Measurements from ENCODE around the gene JSRP1.

Gene JSRP1

GRCh38 chr19:2250766-2251105 is 5.5 kb downstream of the JSRP1 start:
- H3K27me3 ChIP-seq (ENCODE audit: control insufficient read depth, low read length): no peaks in the 10 kb centered on the region
- H3K27ac ChIP-seq (ENCODE audit: low read depth, low read length): no peak overlapping the region
- no peak overlapping the region for H3K4me2 ChIP-seq (ENCODE audit: low read length)
- peaks cover 27% of the 10 kb centered on the region for H3K4me1 ChIP-seq (ENCODE audit: control insufficient read depth, low read length)
- H3K9me2 ChIP-seq (replicated peaks; ENCODE audit: control insufficient read depth, low read length): no peaks in the 10 kb centered on the region
- no peaks in the 10 kb centered on the region for H3K79me2 ChIP-seq (ENCODE audit: control insufficient read depth, low read length)
- H3K4me3 ChIP-seq (ENCODE audit: low read length): no peak overlapping the region
- H3K36me3 ChIP-seq (ENCODE audit: control insufficient read depth, low read length): peaks cover 40% of the 10 kb centered on the region
- no peaks in the 10 kb centered on the region for H4K20me1 ChIP-seq (ENCODE audit: control insufficient read depth, insufficient read depth, low read depth, low read length)
- H3K9me3 ChIP-seq (ENCODE audit: control insufficient read depth, insufficient read depth, low read length): no peaks in the 10 kb centered on the region
- H3F3A ChIP-seq (ENCODE audit: control insufficient read depth, insufficient read depth): peaks cover 9% of the 10 kb centered on the region
- TF ChIP-seq CTCF (IDR thresholded peaks at IDR 0.05; ENCODE audit: low read depth, low read length, poor library complexity, severe bottlenecking) (no peak), EZH2phosphoT487 (IDR thresholded peaks at IDR 0.05; ENCODE audit: borderline replicate concordance, low read length) (no peak)

GRCh38 chr19:2249880-2250765 is 6.1 kb downstream of the JSRP1 start:
- H3K9me2 ChIP-seq (replicated peaks; ENCODE audit: control insufficient read depth, low read length): no peaks in the 10 kb centered on the region
- no peak overlapping the region for H3K4me2 ChIP-seq (ENCODE audit: low read length)
- H3K4me3 ChIP-seq (ENCODE audit: low read length): no peak overlapping the region
- H4K20me1 ChIP-seq (ENCODE audit: control insufficient read depth, insufficient read depth, low read depth, low read length): no peaks in the 10 kb centered on the region
- TF ChIP-seq EZH2phosphoT487 (IDR thresholded peaks at IDR 0.05; ENCODE audit: borderline replicate concordance, low read length): no peak
- no peak for TF ChIP-seq CTCF (IDR thresholded peaks at IDR 0.05; ENCODE audit: low read depth, low read length, poor library complexity, severe bottlenecking)
- H3K4me1 ChIP-seq (ENCODE audit: control insufficient read depth, low read length): peaks cover 21% of the 10 kb centered on the region
- H3K79me2 ChIP-seq (ENCODE audit: control insufficient read depth, low read length): no peaks in the 10 kb centered on the region
- peaks cover 46% of the 10 kb centered on the region for H3K36me3 ChIP-seq (ENCODE audit: control insufficient read depth, low read length)
- peaks cover 9% of the 10 kb centered on the region for H3F3A ChIP-seq (ENCODE audit: control insufficient read depth, insufficient read depth)
- no peaks in the 10 kb centered on the region for H3K27me3 ChIP-seq (ENCODE audit: control insufficient read depth, low read length)
- no peaks in the 10 kb centered on the region for H3K9me3 ChIP-seq (ENCODE audit: control insufficient read depth, insufficient read depth, low read length)
- no peak overlapping the region for H3K27ac ChIP-seq (ENCODE audit: low read depth, low read length)

- Histone ChIP-seq H3K4me2 (ENCODE audit: low read length) (no peak within 1 kb of the TSS), H3K27me3 (ENCODE audit: control insufficient read depth, low read length) (no peaks in the 10 kb centered on the region), H3F3A (ENCODE audit: control insufficient read depth, insufficient read depth) (0 out of 2 replicates have a peak, but pooled peaks cover 2% of the 10 kb centered on the region), H3K4me1 (ENCODE audit: control insufficient read depth, low read length) (peaks cover 17% of the 10 kb centered on the region), H3K79me2 (ENCODE audit: control insufficient read depth, low read length) (peaks cover 6% of the 10 kb centered on the region), H3K36me3 (ENCODE audit: control insufficient read depth, low read length) (peaks cover 55% of the 10 kb centered on the region), H3K9me3 (ENCODE audit: control insufficient read depth, insufficient read depth, low read length) (no peaks in the 10 kb centered on the region), H4K20me1 (ENCODE audit: control insufficient read depth, insufficient read depth, low read depth, low read length) (no peaks in the 10 kb centered on the region), H3K9me2 (replicated peaks; ENCODE audit: control insufficient read depth, low read length) (no peaks in the 10 kb centered on the region), H3K27ac (ENCODE audit: low read depth, low read length) (no peak within 1 kb of the TSS), H3K4me3 (ENCODE audit: low read length) (no peak within 1 kb of the TSS)
- TF ChIP-seq CTCF (IDR thresholded peaks at IDR 0.05; ENCODE audit: low read depth, low read length, poor library complexity, severe bottlenecking): no peak
- no peak for TF ChIP-seq EZH2phosphoT487 (IDR thresholded peaks at IDR 0.05; ENCODE audit: borderline replicate concordance, low read length)
Observed at GRCh38 chr19:2249010-2249866, 7.0 kb downstream of the JSRP1 start, which contains the start of gene AMH. Gene AMH, plus strand, starts transcription at chr19:2249323. Its CDS starts 10 bp downstream, at chr19:2249333.
